Hepatocyte (in vitro differentiated cells): Measurements from ENCODE around the gene AHSP.

Experiments
- EZH2 ChIP-seq: fragments of 200-600 bp; sonication (generic); IDR thresholded peaks from 2 replicates; pipeline ENCODE4 v1.6.1; 2016; ENCODE audit warnings: antibody characterized with exemption, mild to moderate bottlenecking, borderline replicate concordance
- EZH2phosphoT487 ChIP-seq: fragments of 200-600 bp; sonication (generic); IDR thresholded peaks from one replicate; pipeline ENCODE4 v1.6.1; 2018; ENCODE audit warnings: antibody characterized with exemption, mild to moderate bottlenecking, low read depth, moderate library complexity; ENCODE audit not compliant: unreplicated experiment, severe bottlenecking
- TF ChIP-seq, protein P1 (sequence below): fragments of 200-600 bp; sonication (generic); IDR thresholded peaks from 2 replicates; pipeline ENCODE4 v1.5.1; 2016; ENCODE audit warnings: antibody characterized with exemption, mild to moderate bottlenecking; ENCODE audit not compliant: poor library complexity

DNA sequence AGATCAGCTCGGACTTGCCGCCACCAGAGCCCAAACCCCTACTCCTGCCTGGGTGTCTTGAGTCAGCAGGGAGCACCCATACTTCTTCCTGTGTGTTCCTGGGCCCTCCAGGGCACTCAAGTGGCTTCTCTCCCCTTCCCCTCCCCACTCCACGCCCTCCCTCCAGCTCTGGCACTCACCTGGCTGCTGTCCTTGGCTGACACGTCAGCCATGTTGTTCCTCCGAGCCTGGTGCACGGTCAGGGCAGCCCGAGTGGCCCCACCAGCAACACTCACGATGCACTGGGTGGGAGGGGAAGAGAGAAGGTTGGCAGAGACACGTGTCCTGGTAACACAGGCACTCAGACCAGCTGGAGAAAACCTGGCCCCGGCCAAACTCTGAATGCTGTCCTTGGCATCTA lies 31.0 kb upstream of the AHSP start:
- TF ChIP-seq, protein P1, sequence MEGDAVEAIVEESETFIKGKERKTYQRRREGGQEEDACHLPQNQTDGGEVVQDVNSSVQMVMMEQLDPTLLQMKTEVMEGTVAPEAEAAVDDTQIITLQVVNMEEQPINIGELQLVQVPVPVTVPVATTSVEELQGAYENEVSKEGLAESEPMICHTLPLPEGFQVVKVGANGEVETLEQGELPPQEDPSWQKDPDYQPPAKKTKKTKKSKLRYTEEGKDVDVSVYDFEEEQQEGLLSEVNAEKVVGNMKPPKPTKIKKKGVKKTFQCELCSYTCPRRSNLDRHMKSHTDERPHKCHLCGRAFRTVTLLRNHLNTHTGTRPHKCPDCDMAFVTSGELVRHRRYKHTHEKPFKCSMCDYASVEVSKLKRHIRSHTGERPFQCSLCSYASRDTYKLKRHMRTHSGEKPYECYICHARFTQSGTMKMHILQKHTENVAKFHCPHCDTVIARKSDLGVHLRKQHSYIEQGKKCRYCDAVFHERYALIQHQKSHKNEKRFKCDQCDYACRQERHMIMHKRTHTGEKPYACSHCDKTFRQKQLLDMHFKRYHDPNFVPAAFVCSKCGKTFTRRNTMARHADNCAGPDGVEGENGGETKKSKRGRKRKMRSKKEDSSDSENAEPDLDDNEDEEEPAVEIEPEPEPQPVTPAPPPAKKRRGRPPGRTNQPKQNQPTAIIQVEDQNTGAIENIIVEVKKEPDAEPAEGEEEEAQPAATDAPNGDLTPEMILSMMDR = no peak
- TF ChIP-seq EZH2phosphoT487 (no peak), EZH2 (no peak)
